DMS 273 (cell line): Measurements from ENCODE around the gene GTPBP2.

Experiments used
- DNase-seq: peaks from one replicate; lab custom pipeline; 2025; ENCODE audit not compliant: unreplicated experiment; lab: John Stamatoyannopoulos, UW

Gene GTPBP2

DNA sequence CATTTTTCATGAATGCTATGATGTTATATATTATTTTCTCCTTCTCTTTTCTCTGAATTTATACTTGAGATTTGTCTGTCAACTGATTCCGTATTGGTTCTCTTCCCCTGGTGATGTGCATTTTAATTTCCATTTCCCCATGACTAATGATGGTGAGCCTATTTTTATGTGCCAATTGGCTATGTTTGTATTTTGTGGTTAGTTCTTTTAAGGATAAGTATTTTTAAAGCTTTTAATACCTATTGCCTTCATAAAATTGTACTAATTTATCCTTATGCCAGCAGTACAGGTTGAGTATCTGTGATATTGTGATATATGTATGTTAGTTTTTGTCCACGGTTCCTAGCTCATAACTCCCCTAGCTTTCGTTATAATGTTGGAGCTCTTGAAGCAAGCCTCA lies 50.3 kb downstream of the GTPBP2 start:
- DNase-seq = no peak

DNA sequence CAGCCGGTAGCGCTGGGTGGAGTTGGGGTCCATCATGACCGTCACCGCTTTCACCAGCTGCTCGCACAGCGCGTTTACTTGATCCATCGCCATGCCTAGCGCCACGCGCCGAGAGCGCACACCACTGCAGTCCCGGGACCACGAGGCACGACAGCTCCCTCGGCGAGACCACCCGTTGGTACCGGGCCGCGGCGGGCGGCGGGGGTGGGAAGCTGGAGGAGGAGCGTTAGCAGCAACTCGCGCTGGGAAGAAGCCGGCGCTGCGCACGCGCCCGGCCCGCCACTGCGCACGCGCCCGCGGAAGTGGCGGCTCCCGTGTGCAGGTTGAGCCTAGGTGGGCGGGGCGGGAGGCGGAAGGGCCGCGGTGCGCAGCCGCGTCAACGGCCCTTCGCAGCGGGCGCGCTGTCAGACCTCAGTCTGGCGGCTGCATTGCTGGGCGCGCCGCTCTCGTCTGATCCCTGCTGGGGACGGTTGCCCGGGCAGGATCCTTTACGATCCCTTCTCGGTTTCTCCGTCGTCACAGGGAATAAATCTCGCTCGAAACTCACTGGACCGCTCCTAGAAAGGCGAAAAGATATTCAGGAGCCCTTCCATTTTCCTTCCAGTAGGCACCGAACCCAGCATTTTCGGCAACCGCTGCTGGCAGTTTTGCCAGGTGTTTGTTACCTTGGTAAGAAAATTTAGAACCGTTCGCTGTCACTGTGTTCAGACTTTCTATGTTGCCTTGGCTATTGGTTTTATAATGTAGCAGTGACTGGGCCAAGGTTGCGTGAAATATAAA lies 53.1 kb downstream of the GTPBP2 start, which contains the start of the genes POLH and XPO5:
Gene POLH, plus strand, starts transcription at position 414 of the 780 bp plus-strand sequence. CDS start 6,135 bp downstream, outside the sequence.
Gene XPO5, minus strand, starts transcription at position 267 of the 780 bp plus-strand sequence. Its CDS starts 174 bp downstream, at position 93.
- peak; percentile 98 for DNase-seq

- peak; percentile 80 for DNase-seq
Observed at GRCh38 chr6:43575105-43575771, 53.8 kb downstream of the GTPBP2 start.

DNA sequence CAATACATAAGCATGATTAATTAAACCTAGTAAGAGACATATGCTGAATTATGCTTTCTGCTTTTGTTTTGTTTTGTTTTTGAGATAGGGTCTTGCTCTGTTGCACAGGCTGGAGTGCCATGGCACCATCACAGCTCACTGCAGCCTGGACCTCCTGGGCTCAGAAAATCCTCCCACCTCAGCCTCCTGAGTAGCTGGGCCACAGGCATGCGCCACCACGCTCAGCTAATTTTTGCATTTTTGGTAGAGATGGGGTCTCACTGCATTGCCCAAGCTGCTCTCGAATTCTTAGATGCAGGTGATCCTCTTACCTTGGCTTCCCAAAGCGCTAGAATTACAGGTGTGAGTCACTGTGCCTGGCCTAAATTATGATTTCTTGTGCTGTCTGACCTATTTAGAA lies 57.0 kb downstream of the GTPBP2 start:
- no peak for DNase-seq

DNA sequence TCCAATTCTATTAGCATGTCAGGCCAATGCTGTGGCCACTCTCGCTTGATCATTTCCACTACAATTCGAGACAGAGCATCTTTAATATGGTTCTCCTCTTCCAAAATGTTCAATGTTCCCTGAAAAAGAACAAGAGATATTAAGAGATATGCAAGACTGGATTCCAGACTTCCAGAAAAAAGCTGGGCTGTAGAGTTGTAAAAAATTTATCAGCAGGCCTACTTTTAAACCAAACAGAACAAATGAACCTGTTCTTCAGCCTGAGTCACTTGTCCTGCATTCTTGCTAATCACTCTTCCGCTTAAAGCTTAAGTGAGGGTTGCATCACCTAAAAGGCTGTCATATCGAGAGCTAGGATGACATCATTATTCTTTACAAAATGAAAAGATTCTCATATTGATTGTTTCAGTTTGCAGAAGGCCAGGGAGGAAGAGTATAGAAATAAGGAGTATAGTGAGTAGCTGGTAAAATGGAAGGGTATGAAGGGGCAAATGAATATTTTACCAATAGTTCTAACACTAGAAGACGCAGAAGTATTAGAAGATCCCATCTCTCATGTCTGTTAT lies 58.1 kb downstream of the GTPBP2 start:
- no peak for DNase-seq
